Measurements from ENCODE around the gene CKAP4. TPM values are rescaled to one million over a fixed set of nuclear protein-coding genes. Genes with fewer than 3 reads are reported as not detected.

CKAP4 gene
- total RNA-seq, 4 donors from 2014 or later = 58.9 to 127 (median 103) TPM

- Histone ChIP-seq H3K27ac (no peak overlapping the region), H3K9me3 (no peaks in the 10 kb centered on the region), H3K27me3 (peaks cover 0 to 27% (median 0%) of the 10 kb centered on the region in 4 donors), H3K4me3 (no peak overlapping the region), H3K36me3 (no peaks in the 10 kb centered on the region), H3K4me1 (no peaks in the 10 kb centered on the region)
- TF ChIP-seq POLR2A (IDR thresholded peaks at IDR 0.05) (no peak), CTCF (IDR thresholded peaks at IDR 0.05) (no peak)
- WGBS, 2 donors = 33 to 45% methylated on average over 1 to 2 of the region's 10 CpGs
- DNase-seq = no peak
- intact Hi-C loops (cut with DNase I) = no loop called here
Measured at GRCh38 chr12:106188256-106188655, 59.6 kb downstream of the CKAP4 start.

Small RNA genes within 50 kb of the gene (small RNA-seq; reads per million reads assigned to genes)
- gene RNU7-94P = 0 reads per million in 4 donors

Other genes starting within 250 kb of the CKAP4 start
- 1 to 10 TPM; 1.1 to 5.1 (median 2.3) TPM for gene NUAK1, start 109.1 kb downstream of the CKAP4 start, total RNA-seq
- gene TCP11L2, start 54.7 kb upstream of the CKAP4 start, total RNA-seq = 10 to 100 TPM; 17.3 to 52.8 (median 27.7) TPM
- gene POLR3B, start 109.7 kb upstream of the CKAP4 start, total RNA-seq = 10 to 100 TPM; 10.7 to 16.2 (median 12.0) TPM